Brain microvascular endothelial cell (primary cell): ENCODE results near the gene WSCD2.

ENCODE experiments used
- DNase-seq: peaks from one replicate; pipeline ENCODE4 v3.0.0-alpha.2; 2020
- H3K27ac ChIP-seq: fragments of 250-450 bp; sonication (Bioruptor Pico); 2 replicates; pipeline ENCODE4 v1.5.1; 2020; ENCODE audit warnings: mild to moderate bottlenecking, moderate library complexity
- H3K27me3 ChIP-seq: fragments of 250-450 bp; sonication (Bioruptor Pico); replicated peaks from 2 replicates; pipeline ENCODE4 v1.5.1; 2020; ENCODE audit warnings: mild to moderate bottlenecking
- H3K36me3 ChIP-seq: fragments of 250-450 bp; sonication (Bioruptor Pico); replicated peaks from 2 replicates; pipeline ENCODE4 v1.5.1; 2020; ENCODE audit warnings: mild to moderate bottlenecking
- H3K4me3 ChIP-seq: 2 replicates; pipeline ENCODE4 v1.5.1; 2011; ENCODE audit warnings: low read depth, mild to moderate bottlenecking, control low read depth, low read length, moderate library complexity
- CTCF ChIP-seq: IDR thresholded peaks from 2 replicates; pipeline ENCODE4 v1.5.1; 2011; ENCODE audit warnings: low read depth, mild to moderate bottlenecking, moderate library complexity, low read length, control low read depth, inconsistent platforms; ENCODE audit errors: missing control alignments
- in situ Hi-C: cut with HindIII; loops from 2 replicates; pipeline ENCODE4 v1.10.0; 2017; ENCODE audit warnings: low sequenced_read_pairs, low pct_ligation_motif_present

WSCD2 gene

GRCh38 chr12:108090107-108090899 lies 38.8 kb upstream of the WSCD2 start:
- H3K27me3 ChIP-seq, result no peaks in the 10 kb centered on the region
- in situ Hi-C loops, result no loop called here
- no peak overlapping the region for H3K27ac ChIP-seq
- H3K36me3 ChIP-seq, result no peaks in the 10 kb centered on the region
- no peak for DNase-seq
- no peak overlapping the region for H3K4me3 ChIP-seq
- TF ChIP-seq CTCF, result no peak

GRCh38 chr12:108090932-108091678 lies 38.0 kb upstream of the WSCD2 start:
- Histone ChIP-seq H3K4me3 (no peak overlapping the region), H3K27ac (no peak overlapping the region), H3K27me3 (no peaks in the 10 kb centered on the region), H3K36me3 (no peaks in the 10 kb centered on the region)
- in situ Hi-C loops, result no loop called here
- no peak for DNase-seq
- no peak for TF ChIP-seq CTCF

GRCh38 chr12:108091679-108092051 lies 37.4 kb upstream of the WSCD2 start:
- no peak for DNase-seq
- no peaks in the 10 kb centered on the region for H3K36me3 ChIP-seq
- no peak for TF ChIP-seq CTCF
- H3K27me3 ChIP-seq, result no peaks in the 10 kb centered on the region
- no peak overlapping the region for H3K27ac ChIP-seq
- in situ Hi-C loops, result no loop called here
- H3K4me3 ChIP-seq, result no peak overlapping the region

- no peak for DNase-seq
- Histone ChIP-seq H3K27me3 (no peaks in the 10 kb centered on the region), H3K27ac (no peak overlapping the region), H3K4me3 (no peak overlapping the region), H3K36me3 (no peaks in the 10 kb centered on the region)
- in situ Hi-C loops, result no loop called here
- no peak for TF ChIP-seq CTCF
These were observed 35.9 kb upstream of the WSCD2 start for GRCh38 chr12:108093209-108093608.

GRCh38 chr12:108094056-108094649 lies 34.9 kb upstream of the WSCD2 start:
- in situ Hi-C loops, result no loop called here
- H3K27me3 ChIP-seq, result no peaks in the 10 kb centered on the region
- no peaks in the 10 kb centered on the region for H3K36me3 ChIP-seq
- no peak overlapping the region for H3K27ac ChIP-seq
- no peak overlapping the region for H3K4me3 ChIP-seq
- no peak for DNase-seq
- TF ChIP-seq CTCF, result no peak
